ENCODE measurements around the gene HDAC5. TPM values are rescaled to one million over a fixed set of nuclear protein-coding genes. Genes with fewer than 3 reads are reported as not detected.

HDAC5 gene
- total RNA-seq, 1 experiment from 2014 or later = 33.7 TPM

DNA sequence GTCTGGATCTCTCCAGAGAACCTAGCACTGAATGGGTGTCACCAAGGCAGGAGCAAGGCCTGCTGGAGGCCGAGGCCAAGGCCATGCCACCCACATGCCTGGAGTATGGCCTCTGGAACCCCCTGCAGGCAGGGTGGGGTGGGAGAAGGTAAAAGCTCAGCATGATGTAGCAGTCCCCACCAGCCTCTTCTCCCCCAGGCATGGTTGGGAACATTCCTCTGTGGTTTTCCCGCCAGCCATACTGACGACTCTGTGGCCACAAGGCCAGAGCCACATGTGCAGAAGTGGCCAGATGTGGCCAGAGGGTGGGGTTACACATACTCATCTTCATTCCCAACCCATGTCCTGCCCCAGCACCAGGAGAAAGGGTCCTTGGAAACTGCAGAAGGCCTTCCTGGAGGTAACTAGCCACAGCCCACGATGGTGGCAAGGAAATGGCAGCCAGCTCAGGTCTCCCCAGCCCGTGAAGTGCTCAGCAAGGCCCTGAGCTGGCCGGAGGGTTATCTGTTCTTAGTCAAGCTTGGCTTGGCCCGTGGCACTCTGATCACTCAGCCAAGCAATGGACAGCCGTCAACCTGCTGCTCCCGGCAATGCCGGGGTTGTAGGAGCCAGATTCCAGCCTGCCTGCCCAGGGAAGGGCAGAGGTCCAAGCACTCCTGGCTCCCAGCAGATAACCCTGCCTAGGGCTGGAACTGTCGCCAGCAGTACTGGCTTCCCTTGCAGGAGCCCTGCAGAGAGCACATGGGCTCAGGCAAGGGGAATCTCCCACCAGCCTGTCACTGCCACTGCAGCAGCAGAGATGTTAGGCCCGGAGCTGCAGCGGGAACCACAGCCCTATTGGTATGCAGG lies 26.1 kb downstream of the HDAC5 start:
- in situ Hi-C loops (cut with HindIII; ENCODE audit: low pct_unique_long_range_greater_than_20kb, low sequenced_read_pairs) = no loop called here

DNA sequence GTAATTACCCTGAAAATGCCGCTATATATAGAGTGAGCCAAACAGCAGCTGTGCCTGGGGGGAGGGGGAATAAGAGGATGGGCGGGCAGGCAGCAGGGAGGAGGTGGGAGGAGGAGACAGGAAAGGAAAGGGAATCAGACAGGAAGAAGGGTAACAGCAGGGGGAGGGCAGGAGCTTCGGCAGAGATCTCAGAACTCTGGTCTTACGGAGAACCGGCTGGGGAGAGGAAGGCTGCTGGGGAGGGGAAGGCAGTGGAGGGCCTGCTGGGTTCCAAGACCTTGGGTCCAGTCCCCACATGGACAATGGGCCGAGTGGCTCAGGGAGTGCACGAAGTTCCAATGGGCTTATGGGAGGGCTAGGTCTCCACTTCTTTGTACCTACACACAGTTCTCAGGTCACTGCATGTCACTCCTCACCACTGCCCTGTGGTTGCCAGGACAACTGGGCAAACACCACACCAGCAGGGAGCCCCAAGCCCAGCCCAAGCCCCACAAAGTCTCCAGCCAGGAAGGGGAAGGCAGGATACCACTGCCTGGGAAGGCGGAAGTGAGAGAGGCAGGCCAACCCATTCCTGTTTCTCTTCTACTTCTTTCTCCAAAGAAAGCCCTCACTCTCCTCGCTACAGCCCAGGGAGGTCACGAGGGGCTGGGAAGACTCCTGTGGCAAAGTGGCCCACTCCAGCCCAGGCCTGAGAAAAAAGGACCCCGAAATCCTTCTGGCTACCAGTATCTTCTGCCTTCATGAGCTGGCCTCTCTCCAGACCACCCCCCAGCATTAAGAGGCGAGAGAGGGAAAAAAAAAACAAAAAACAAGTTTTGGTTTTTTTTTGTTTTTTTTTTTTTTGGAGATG lies 27.6 kb downstream of the HDAC5 start:
- in situ Hi-C loops (cut with HindIII; ENCODE audit: low pct_unique_long_range_greater_than_20kb, low sequenced_read_pairs) = no loop called here
- peak; percentile 79 for DNase-seq (ENCODE audit: low read depth, low spot score)

More for the DNA sequence above, 26.1 kb downstream of the HDAC5 start:
- DNase-seq (ENCODE audit: low read depth, low spot score) = no peak

GRCh38 chr17:44095388-44095646 lies 28.1 kb downstream of the HDAC5 start:
- in situ Hi-C loops (cut with HindIII; ENCODE audit: low pct_unique_long_range_greater_than_20kb, low sequenced_read_pairs) = no loop called here
- DNase-seq (ENCODE audit: low read depth, low spot score) = no peak

DNA sequence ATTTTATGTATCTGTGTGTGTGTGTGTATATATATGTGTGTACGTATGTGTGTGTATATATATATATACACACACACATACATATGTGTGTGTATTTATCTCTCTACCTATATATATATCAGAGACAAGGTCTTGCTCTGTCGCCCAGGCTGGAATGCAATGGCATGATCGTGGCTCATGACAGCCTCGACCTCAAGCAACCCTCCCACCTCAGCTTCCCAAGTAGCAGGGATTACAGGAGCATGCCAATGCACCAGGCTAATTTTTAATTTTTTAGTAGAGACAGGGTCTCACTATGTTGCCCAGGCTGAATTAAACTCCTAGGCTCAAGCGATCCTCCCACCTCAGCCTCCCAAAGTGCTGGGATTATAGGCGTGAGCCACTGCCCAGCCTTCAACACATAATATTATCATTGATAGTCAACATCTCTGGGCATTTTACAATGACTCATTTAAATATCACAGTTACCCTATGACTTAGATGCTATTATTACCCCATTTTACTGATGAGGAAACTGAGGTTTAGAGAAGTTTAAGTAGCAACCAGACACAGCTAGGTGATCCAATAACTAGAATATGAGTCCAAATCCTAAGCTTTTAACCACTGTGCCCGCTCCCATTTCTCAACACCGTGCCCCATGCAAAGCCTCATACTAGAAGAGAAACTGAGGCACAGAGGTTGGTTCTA lies 28.6 kb downstream of the HDAC5 start:
- in situ Hi-C loops (cut with HindIII; ENCODE audit: low pct_unique_long_range_greater_than_20kb, low sequenced_read_pairs) = no loop called here
- DNase-seq (ENCODE audit: low read depth, low spot score) = no peak

DNA sequence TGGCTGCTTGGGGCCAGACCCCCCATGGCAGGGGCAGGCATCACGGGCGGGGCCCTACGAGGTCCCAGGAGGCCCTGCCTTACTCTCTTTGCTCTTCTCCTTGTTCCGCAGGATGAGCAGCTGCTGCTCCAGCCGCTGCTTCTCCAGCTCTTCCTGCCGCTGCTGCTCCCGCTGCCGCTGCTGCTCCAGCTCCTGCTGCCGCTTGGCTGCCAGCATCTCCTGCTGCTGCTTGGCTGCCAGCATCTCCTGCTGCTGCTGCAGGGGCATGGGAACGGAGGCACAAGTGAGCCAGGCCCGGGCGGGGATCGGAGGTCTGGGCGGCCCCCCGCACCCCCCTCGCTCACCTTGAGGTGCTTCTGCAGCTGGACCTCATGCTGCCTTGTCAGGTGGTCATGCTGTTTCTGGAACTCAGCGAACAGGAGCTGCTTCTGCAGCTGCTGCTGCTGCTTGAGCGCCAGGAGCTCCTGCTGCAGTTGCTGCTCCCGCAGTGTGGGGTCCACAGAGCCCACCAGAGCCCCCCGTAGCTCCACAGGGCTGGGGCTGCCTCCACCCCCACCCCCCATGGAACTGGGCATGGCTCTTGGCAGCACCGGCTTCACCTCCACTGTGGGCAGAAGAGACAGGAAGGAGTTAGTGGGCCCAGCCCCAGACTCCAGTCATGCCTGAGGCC lies 30.1 kb downstream of the HDAC5 start:
- DNase-seq (ENCODE audit: low read depth, low spot score) = no peak
- in situ Hi-C loops (cut with HindIII; ENCODE audit: low pct_unique_long_range_greater_than_20kb, low sequenced_read_pairs) = no loop called here

DNA sequence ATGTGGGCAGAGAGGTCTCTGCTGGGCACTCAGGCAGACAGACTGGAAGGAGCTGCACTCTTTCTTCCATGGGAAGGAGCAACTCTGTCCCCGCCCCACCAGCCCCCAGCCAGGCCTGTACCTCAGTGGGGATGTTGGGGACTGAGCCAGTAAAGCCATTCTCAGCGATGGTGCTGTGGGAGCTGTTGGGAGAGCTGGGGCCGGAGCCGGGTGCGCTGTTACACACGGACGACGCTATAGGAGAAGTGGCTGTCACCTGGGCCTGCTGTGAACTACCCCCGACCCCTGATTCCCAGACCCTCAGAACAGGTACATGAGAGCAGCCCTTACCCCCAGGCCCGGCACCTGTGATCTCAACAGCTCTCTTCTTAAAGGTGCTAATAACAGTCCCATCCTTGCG lies 31.4 kb downstream of the HDAC5 start:
- in situ Hi-C loops (cut with HindIII; ENCODE audit: low pct_unique_long_range_greater_than_20kb, low sequenced_read_pairs) = no loop called here
- no peak for DNase-seq (ENCODE audit: low read depth, low spot score)

- in situ Hi-C loops (cut with HindIII; ENCODE audit: low pct_unique_long_range_greater_than_20kb, low sequenced_read_pairs) = no loop called here
- DNase-seq (ENCODE audit: low read depth, low spot score) = no peak
Observed at GRCh38 chr17:44091200-44091997, 32.0 kb downstream of the HDAC5 start.

DNA sequence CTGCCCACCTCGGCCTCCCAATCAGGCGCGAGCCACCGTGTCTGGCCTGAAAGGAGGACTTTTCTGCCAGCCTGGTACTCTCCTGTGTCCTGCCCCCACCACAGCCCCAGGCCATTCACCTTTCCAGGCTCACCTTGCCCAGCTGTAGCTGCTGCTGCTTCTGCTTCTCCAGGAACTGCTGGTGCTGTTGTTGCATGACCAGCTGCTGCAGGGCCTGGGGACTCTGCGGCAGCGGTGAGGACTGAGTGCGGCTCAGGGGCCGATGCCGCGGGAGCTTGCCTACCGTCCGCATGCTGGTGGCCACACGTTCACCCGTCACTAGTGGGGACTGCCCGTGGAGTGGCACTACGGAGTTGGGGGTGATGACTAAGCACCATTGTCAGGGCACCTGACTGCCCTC lies 35.2 kb downstream of the HDAC5 start:
- DNase-seq (ENCODE audit: low read depth, low spot score) = no peak
- in situ Hi-C loops (cut with HindIII; ENCODE audit: low pct_unique_long_range_greater_than_20kb, low sequenced_read_pairs) = no loop called here

GRCh38 chr17:44087319-44087718 lies 36.1 kb downstream of the HDAC5 start:
- in situ Hi-C loops (cut with HindIII; ENCODE audit: low pct_unique_long_range_greater_than_20kb, low sequenced_read_pairs) = no loop called here

DNA sequence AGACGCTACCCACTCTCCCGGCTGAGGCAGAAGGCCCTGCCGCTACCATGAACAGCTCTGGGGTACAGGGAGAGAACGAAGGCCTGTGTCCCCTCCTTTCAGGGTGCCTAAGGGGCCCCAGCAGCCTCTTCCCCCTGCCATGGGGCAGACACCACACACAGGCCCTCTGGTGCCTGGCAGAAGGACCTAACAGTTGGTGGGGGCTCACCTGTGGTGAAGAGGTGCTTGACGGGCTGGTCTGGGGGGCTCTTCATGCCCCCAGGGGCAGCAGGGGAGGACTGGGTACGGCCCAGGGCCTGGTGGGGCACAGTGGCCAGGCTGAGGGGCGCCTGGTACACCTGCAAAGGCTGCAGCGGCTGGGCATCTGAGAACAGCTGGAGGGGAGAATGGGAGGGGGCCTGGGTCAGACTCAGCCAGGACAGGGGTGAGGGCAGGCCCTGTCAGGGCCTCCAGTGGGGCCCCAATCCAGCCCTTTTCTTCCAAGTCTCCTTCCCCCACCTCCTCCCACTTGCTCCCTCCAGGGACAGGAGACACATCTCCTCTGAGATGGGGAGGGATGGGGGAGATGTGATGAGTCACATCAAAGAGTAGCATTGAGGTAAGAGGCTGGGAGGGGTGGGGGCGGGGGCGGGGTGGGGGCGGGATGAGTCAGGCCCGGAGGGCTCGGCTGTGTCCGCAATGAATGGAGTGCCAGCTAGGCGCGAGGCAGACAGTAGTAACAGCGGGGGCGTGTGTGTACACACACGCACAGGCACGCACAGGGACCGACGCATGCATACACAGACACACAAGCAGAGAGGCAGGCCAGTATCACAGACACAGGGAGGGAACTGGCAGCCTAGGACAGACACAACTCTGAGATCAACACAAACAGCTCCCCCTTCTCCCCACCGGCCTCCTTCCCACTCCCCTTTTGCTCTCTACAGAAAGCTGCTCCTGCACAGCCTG lies 36.8 kb downstream of the HDAC5 start:
- in situ Hi-C loops (cut with HindIII; ENCODE audit: low pct_unique_long_range_greater_than_20kb, low sequenced_read_pairs) = no loop called here
- peak; percentile 86 for DNase-seq (ENCODE audit: low read depth, low spot score)

More at GRCh38 chr17:44087319-44087718, 36.1 kb downstream of the HDAC5 start:
- DNase-seq (ENCODE audit: low read depth, low spot score) = no peak

- in situ Hi-C loops (cut with HindIII; ENCODE audit: low pct_unique_long_range_greater_than_20kb, low sequenced_read_pairs) = no loop called here
- no peak for DNase-seq (ENCODE audit: low read depth, low spot score)
Observed at GRCh38 chr17:44085908-44086307, 37.5 kb downstream of the HDAC5 start.

- in situ Hi-C loops (cut with HindIII; ENCODE audit: low pct_unique_long_range_greater_than_20kb, low sequenced_read_pairs) = no loop called here
- no peak for DNase-seq (ENCODE audit: low read depth, low spot score)
Observed at GRCh38 chr17:44084921-44085320, 38.5 kb downstream of the HDAC5 start.

- in situ Hi-C loops (cut with HindIII; ENCODE audit: low pct_unique_long_range_greater_than_20kb, low sequenced_read_pairs) = no loop called here
- peak; percentile 34 for DNase-seq (ENCODE audit: low read depth, low spot score)
Observed at GRCh38 chr17:44084131-44084538, 39.3 kb downstream of the HDAC5 start.

DNA sequence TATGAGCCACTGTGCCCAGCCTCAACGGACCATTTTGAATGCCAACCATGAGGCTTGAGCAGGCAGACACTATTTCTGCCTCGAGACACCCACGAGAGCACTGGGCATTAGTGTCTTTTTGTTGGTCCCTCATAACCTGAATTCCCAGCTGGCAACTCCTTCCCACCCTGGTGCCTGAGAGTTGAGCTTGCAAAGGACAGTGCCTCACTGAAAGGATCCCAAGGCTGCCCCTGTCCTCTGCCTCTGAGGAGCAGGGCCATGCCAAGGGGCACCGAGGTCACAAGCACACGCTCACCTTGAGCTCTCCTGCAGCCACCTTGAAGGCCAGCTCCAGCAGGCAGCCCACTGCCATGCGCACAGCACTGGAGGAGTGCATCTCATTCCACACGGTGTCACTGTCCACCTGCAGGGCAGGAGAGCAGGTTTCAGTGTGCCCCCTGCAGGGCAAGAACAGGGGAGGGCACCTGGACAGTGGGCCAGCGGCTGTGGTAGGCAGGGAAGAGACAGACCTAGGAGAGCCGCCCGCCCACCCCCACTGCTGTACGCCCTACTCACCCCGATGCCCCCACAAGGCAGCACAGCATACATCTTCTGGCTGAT lies 40.1 kb downstream of the HDAC5 start:
- in situ Hi-C loops (cut with HindIII; ENCODE audit: low pct_unique_long_range_greater_than_20kb, low sequenced_read_pairs) = no loop called here

GRCh38 chr17:44082256-44082927 lies 41.0 kb downstream of the HDAC5 start:
- DNase-seq (ENCODE audit: low read depth, low spot score) = no peak
- in situ Hi-C loops (cut with HindIII; ENCODE audit: low pct_unique_long_range_greater_than_20kb, low sequenced_read_pairs) = no loop called here

More for the DNA sequence above, 40.1 kb downstream of the HDAC5 start:
- peak; percentile 51 for DNase-seq (ENCODE audit: low read depth, low spot score)
